Lower leg skin (tissue), 3 donors: Measurements from ENCODE around the gene SRCIN1.
"Not testable (repeated sequence)": the region's sequence is repeated elsewhere in the genome, so short reads cannot be mapped to it uniquely, and the experiment has no call there.

Experiments
- CTCF ChIP-seq, 3 donors: fragments of 450-650 bp; IDR thresholded peaks; one replicate each; pipeline ENCODE4 v1.5.1; 2016; ENCODE audit warnings: antibody characterized with exemption in 3 of 3, mild to moderate bottlenecking in 3 of 3, moderate library complexity in 2 of 3
- POLR2A ChIP-seq, 2 donors: fragments of 450-650 bp; IDR thresholded peaks; one replicate each; pipeline ENCODE4 v1.6.1; 2016 to 2017; ENCODE audit warnings: antibody characterized with exemption in 2 of 2, mild to moderate bottlenecking in 1 of 2, moderate library complexity in 1 of 2

GRCh38 chr17:38482700-38483043 is 123.1 kb downstream of the SRCIN1 start:
- not testable (repeated sequence) for TF ChIP-seq CTCF, POLR2A (IDR thresholded peaks at IDR 0.05)
